Cardiac muscle cell (in vitro differentiated cells and primary cell): ENCODE data around the gene RABGAP1. TPM values are rescaled to one million over a fixed set of nuclear protein-coding genes. Genes with fewer than 3 reads are reported as not detected.
A peak's percentile ranks its signal among the peaks of the same experiment; 100 is the strongest.

Experiments
- DNase-seq, 2 donors: peaks; one replicate each; pipeline versions ENCODE4 v3.0.0 to v3.0.0-alpha.2; 2010 to 2017; ENCODE audit warnings: low read depth in 1 of 2, low spot score in 1 of 2
- H3K27ac ChIP-seq: fragments of 200-600 bp; sonication (generic); 2 replicates; pipeline ENCODE4 v1.5.1; 2016
- H3K27me3 ChIP-seq: fragments of 200-600 bp; sonication (generic); 2 replicates; pipeline ENCODE4 v1.6.0; 2016; ENCODE audit warnings: control low read depth
- H3K36me3 ChIP-seq: fragments of 200-600 bp; sonication (generic); 2 replicates; pipeline ENCODE4 v1.5.1; 2016; ENCODE audit warnings: control low read depth
- H3K4me1 ChIP-seq: fragments of 200-600 bp; sonication (generic); 2 replicates; pipeline ENCODE4 v1.8.1; 2017; ENCODE audit warnings: low read depth, mild to moderate bottlenecking, mixed run types
- H3K4me3 ChIP-seq: fragments of 200-600 bp; sonication (generic); 2 replicates; pipeline ENCODE4 v1.5.1; 2016; ENCODE audit warnings: mild to moderate bottlenecking
- H3K9me3 ChIP-seq: fragments of 200-600 bp; sonication (generic); 2 replicates; pipeline ENCODE4 v1.5.1; 2017; ENCODE audit warnings: low read depth, mild to moderate bottlenecking, control low read depth
- CTCF ChIP-seq: IDR thresholded peaks from 2 replicates; pipeline ENCODE4 v1.5.1; 2012; ENCODE audit warnings: low read depth, mild to moderate bottlenecking, low read length
- polyA plus RNA-seq: library from polyadenylated mRNA; unstranded; fragments of >200 nt; fragmentation: Nextera tagmentation; extraction: Ambion mirVana; gene quantifications from 2 replicates; pipeline ENCODE4 v1.2.1, GENCODE V29; 2016
- total RNA-seq: library from RNA; depleted of rRNA; stranded (reverse); fragments of >200 nt; gene quantifications from 2 replicates; pipeline ENCODE4 v1.2.3, GENCODE V29; 2016

The RABGAP1 gene
- total and polyA plus RNA-seq, 2 experiments from 2014 or later, result 37.4 to 44.4 TPM

- Histone ChIP-seq H3K27me3 (no peaks in the 10 kb centered on the region), H3K4me3 (no peak overlapping the region), H3K4me1 (peaks cover 13% of the 10 kb centered on the region), H3K27ac (peak overlapping the region; percentile 51), H3K9me3 (no peaks in the 10 kb centered on the region), H3K36me3 (peaks cover 21% of the 10 kb centered on the region)
- TF ChIP-seq CTCF, result no peak
- peak in 1 of 2 donors; percentile 83 for DNase-seq
These were observed 61.9 kb downstream of the RABGAP1 start for GRCh38 chr9:123002754-123003153.

- Histone ChIP-seq H3K27me3 (no peaks in the 10 kb centered on the region), H3K4me1 (peaks cover 18% of the 10 kb centered on the region), H3K27ac (peak overlapping the region; percentile 51), H3K4me3 (no peak overlapping the region), H3K36me3 (peaks cover 17% of the 10 kb centered on the region), H3K9me3 (no peaks in the 10 kb centered on the region)
- peak in 1 of 2 donors; percentile 56 for DNase-seq
- no peak for TF ChIP-seq CTCF
These were observed 62.6 kb downstream of the RABGAP1 start for GRCh38 chr9:123003466-123003865.

- H3K27me3 ChIP-seq, result no peaks in the 10 kb centered on the region
- no peaks in the 10 kb centered on the region for H3K9me3 ChIP-seq
- no peak for TF ChIP-seq CTCF
- H3K4me3 ChIP-seq, result no peak overlapping the region
- H3K27ac ChIP-seq, result no peak overlapping the region
- DNase-seq, result no peak
- H3K36me3 ChIP-seq, result peaks cover 18% of the 10 kb centered on the region
- peaks cover 25% of the 10 kb centered on the region for H3K4me1 ChIP-seq
These were observed 65.1 kb downstream of the RABGAP1 start for GRCh38 chr9:123005964-123006363.

GRCh38 chr9:123007269-123007668 is 66.4 kb downstream of the RABGAP1 start:
- peaks cover 25% of the 10 kb centered on the region for H3K4me1 ChIP-seq

GRCh38 chr9:123008909-123009308 is 68.1 kb downstream of the RABGAP1 start:
- no peak for TF ChIP-seq CTCF
- no peak overlapping the region for H3K27ac ChIP-seq
- H3K4me3 ChIP-seq, result no peak overlapping the region

More at GRCh38 chr9:123007269-123007668, 66.4 kb downstream of the RABGAP1 start:
- no peaks in the 10 kb centered on the region for H3K9me3 ChIP-seq
- TF ChIP-seq CTCF, result no peak
- DNase-seq, result no peak
- no peak overlapping the region for H3K4me3 ChIP-seq
- H3K27ac ChIP-seq, result no peak overlapping the region
- no peaks in the 10 kb centered on the region for H3K27me3 ChIP-seq
- peaks cover 14% of the 10 kb centered on the region for H3K36me3 ChIP-seq

GRCh38 chr9:123011380-123011779 is 70.6 kb downstream of the RABGAP1 start:
- H3K36me3 ChIP-seq, result peaks cover 26% of the 10 kb centered on the region
- TF ChIP-seq CTCF, result no peak
- DNase-seq, result no peak

More at GRCh38 chr9:123008909-123009308, 68.1 kb downstream of the RABGAP1 start:
- Histone ChIP-seq H3K36me3 (peaks cover 14% of the 10 kb centered on the region), H3K4me1 (peaks cover 22% of the 10 kb centered on the region), H3K27me3 (no peaks in the 10 kb centered on the region), H3K9me3 (no peaks in the 10 kb centered on the region)
- no peak for DNase-seq

More at GRCh38 chr9:123011380-123011779, 70.6 kb downstream of the RABGAP1 start:
- Histone ChIP-seq H3K9me3 (no peaks in the 10 kb centered on the region), H3K4me3 (no peak overlapping the region), H3K27me3 (no peaks in the 10 kb centered on the region), H3K4me1 (peaks cover 12% of the 10 kb centered on the region), H3K27ac (no peak overlapping the region)
